Keratinocyte (primary cell): ENCODE results near the gene SAFB2.

Source experiments
- CTCF ChIP-seq, 3 experiments: IDR thresholded peaks in 1 of 3; conservative IDR thresholded peaks in 1 of 3; optimal IDR thresholded peaks in 1 of 3; 2 replicates in 2 of 3; 3 replicates in 1 of 3; pipeline versions ENCODE3 to v1.5.1; 2011; ENCODE audit warnings: low read length in 3 of 3, mild to moderate bottlenecking in 3 of 3, moderate library complexity in 2 of 3, control low read depth in 1 of 3, inconsistent platforms in 1 of 3; ENCODE audit not compliant: insufficient read depth in 2 of 3; ENCODE audit errors: extremely low read depth in 1 of 3
- EZH2 ChIP-seq: IDR thresholded peaks from one replicate; pipeline ENCODE4 v1.6.1; 2012; ENCODE audit warnings: inconsistent platforms, mild to moderate bottlenecking, low read length, moderate library complexity

- no peak for TF ChIP-seq CTCF (optimal IDR thresholded peaks at IDR 0.05 in 1 of 3, IDR thresholded peaks at IDR 0.05 in 1 of 3, conservative IDR thresholded peaks at IDR 0.05 in 1 of 3; ENCODE audit: extremely low read depth in 1 of 3, insufficient read depth in 2 of 3, low read length in 3 of 3)
- TF ChIP-seq EZH2: no peak
Observed at GRCh38 chr19:5645409-5645808, 22.8 kb upstream of the SAFB2 start.
